Inferior parietal cortex (tissue), 1 donor: Measurements from ENCODE around the gene EHBP1L1.

ENCODE experiments used
- DNase-seq: peaks from one replicate; pipeline ENCODE4 v3.0.0-alpha.2; 2016; ENCODE audit errors: extremely low spot score

EHBP1L1 gene

DNA sequence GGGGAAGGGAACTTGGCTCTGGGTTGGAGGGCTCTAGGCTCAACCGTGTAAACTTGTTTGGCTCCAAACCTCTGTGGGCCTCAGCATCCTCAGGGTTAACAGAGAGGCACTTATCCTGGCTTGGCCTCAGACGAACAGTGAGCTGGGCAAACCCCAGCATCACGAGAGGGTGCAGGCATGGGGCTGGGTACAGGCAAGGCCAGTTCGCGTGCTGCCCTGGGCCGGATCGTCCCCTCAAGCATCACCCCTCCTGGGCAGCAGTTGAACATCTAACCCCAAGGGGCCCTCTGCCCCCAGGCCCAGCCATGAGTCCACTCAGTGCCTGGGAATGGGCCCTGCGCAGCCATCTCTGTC, 1.9 kb downstream of the EHBP1L1 start:
- no peak for DNase-seq

GRCh38 chr11:65578134-65578533, 2.3 kb downstream of the EHBP1L1 start:
- DNase-seq = no peak

DNA sequence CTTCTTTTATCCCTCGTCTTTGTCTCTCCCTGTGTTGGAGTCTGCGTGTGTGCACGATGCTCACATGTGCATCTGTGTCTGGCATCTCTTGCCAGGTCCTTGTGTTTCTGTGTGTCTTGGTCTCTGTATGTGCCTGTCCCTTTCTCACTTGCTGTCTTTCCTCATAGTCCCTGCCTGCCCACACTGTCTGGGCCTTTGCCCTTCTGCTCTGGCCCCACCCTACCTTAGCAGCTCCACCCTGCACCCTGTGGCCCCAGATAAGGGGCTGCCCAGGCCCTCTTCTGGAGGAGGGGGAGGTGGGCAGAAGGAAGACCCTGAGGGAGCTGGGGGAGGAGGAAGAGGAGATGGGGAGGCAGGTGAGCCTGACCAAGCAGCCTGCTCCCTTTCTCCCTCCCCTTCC, 2.8 kb downstream of the EHBP1L1 start:
- no peak for DNase-seq

GRCh38 chr11:65579291-65579690, 3.4 kb downstream of the EHBP1L1 start:
- DNase-seq = no peak

DNA sequence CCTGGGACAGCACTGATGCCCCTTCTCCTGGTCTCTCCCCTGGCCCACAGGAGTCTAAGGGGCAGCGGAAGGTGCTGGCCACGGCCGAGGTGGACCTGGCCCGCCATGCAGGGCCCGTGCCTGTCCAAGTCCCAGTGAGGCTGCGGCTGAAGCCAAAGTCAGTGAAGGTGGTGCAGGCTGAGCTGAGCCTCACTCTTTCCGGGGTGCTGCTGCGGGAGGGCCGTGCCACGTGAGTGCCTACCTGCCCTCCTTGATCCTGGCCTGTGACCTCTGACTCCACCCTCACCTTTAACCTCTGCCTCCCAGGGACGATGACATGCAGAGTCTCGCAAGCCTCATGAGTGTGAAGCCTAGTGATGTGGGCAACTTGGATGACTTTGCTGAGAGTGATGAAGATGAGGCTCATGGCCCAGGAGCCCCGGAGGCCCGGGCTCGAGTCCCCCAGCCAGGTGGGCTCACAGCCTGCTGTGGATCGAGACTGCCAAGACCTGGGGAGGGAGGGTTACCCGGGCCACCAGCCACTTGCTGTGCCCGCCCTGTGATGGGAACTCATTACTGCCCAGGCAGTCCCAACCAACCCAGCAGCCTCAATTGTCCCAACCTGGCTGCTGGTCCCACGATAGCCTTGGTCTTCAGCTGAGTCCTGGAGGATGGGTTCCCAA, 4.3 kb downstream of the EHBP1L1 start:
- DNase-seq = no peak

DNA sequence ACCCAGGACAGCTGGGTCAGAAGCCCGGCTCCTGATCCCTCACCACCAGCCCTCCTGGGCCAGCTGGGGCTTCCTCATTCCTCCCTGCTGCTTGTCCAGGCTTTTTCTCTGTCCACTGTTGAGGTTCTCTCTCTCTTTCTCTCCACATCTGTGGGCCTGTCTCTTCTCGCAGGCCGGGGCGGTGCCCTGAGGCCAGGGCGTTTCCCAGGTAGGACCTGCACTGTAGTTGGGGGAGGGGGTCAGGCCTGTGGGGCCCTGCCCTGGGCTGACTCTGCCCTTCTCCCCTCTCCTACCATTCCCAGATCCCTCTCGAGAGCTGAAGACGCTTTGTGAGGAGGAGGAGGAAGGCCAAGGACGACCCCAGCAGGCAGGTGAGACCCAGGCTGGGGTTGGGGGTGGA, 4.9 kb downstream of the EHBP1L1 start:
- DNase-seq = no peak

- no peak for DNase-seq
These were observed 6.1 kb downstream of the EHBP1L1 start for GRCh38 chr11:65581928-65582327.

DNA sequence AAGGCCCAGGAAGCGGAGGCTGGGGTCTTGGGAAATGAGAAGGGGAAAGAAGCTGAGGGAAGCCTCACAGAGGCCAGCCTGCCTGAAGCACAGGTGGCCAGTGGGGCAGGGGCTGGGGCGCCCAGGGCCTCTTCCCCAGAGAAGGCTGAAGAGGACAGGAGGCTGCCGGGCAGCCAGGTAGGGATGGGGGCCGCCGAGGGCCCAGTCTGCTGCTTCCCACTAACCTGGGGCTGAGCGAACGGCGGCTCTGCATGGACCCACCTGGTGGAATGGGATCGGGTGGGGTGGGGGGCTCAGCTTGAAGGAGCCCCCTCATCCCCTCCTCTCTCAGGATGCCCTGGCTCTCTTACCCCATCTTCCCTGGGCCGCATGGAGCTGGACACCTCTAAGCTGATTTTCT, 7.7 kb downstream of the EHBP1L1 start:
- DNase-seq = no peak

DNA sequence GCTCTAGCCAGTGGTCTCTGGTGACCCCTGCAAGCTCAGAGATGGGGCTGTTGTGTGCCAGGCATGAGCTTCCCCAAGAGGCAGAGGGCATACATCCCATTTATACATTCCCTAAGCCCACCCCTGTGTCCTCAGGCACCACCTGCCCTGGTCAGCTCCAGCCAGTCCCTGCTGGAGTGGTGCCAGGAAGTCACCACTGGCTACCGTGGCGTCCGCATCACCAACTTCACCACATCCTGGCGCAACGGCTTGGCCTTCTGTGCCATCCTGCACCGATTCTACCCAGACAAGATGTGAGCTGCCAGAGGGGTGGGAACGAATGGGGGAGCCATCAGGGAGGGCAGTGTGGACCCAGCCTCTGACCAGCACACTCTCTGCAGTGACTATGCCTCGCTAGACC, 8.3 kb downstream of the EHBP1L1 start:
- DNase-seq = no peak

DNA sequence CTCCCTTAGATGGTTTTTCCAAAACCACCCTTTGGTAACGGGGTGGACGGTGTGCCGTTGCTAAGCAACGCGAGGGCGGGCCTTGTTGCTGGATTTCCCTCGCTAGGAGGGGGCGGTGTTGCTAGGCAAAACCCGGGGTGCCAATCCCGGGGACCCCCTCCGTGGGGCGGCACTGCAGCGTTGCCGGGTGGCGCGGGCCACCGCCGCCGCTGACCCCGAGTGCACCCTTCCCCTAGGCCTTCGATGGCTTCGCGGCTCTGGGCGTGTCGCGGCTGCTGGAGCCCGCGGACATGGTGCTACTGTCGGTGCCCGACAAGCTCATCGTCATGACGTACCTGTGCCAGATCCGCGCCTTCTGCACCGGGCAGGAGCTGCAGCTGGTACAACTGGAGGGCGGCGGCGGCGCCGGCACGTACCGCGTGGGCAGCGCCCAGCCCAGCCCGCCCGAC, 8.9 kb downstream of the EHBP1L1 start:
- DNase-seq = no peak

DNA sequence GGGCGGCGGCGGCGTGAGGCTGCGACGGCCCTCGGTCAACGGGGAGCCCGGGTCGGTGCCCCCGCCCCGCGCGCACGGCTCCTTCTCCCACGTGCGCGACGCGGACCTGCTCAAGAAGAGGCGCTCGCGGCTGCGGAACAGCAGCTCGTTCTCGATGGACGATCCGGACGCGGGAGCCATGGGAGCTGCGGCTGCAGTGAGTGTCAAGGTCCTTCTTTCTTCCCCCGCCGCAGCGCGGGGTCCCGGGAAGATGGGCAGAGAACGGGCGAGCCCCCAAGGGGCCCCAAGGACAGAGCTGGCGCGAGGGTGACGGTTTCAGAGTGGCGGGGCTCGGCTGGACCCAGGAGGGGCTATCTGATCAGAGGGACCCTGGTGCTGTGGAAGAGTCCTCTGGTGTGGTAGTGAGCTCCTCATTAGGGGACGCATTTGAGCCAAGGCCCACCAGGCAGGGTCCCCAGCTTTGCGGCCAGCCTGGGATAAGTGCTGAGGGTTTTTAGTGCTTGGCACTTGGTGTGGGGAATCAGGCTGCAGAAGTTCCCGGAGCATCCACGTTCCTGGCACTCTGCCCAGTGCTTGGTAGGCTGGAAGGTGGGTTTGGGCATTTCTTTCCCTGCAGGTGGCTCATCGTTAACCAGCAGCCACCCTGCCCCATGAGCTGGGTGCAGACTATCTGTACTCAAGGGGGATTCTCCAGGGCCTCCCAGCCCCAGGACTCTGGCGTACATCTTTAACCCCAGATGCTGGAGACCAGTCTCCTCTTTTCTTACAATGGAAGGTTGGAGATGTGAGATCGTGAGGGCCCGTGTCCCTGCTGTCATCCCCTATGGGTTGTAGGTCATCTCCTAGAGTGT, 9.8 kb downstream of the EHBP1L1 start:
- no peak for DNase-seq

- DNase-seq = no peak
These were observed 10.4 kb downstream of the EHBP1L1 start for GRCh38 chr11:65586247-65586630.

DNA sequence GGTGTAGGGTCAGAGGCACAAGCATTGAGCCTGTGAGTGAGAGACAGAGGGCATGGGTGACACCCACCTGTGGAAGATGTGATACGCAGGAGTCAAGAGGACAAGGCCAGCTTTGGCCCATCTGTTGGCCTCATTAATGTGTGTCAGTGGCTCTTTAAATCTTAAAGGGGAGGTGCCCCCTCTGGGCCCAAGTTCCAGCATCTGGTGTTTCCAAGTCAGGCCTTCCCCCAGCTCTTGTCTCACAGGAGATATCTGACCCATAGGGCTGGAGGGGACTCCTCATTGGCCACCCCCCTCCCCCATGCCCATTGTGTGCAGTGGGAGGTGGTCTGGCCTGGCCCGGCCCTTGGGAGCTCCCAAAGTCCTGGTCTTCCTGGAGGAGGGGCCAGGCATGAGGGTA, 10.8 kb downstream of the EHBP1L1 start:
- no peak for DNase-seq

DNA sequence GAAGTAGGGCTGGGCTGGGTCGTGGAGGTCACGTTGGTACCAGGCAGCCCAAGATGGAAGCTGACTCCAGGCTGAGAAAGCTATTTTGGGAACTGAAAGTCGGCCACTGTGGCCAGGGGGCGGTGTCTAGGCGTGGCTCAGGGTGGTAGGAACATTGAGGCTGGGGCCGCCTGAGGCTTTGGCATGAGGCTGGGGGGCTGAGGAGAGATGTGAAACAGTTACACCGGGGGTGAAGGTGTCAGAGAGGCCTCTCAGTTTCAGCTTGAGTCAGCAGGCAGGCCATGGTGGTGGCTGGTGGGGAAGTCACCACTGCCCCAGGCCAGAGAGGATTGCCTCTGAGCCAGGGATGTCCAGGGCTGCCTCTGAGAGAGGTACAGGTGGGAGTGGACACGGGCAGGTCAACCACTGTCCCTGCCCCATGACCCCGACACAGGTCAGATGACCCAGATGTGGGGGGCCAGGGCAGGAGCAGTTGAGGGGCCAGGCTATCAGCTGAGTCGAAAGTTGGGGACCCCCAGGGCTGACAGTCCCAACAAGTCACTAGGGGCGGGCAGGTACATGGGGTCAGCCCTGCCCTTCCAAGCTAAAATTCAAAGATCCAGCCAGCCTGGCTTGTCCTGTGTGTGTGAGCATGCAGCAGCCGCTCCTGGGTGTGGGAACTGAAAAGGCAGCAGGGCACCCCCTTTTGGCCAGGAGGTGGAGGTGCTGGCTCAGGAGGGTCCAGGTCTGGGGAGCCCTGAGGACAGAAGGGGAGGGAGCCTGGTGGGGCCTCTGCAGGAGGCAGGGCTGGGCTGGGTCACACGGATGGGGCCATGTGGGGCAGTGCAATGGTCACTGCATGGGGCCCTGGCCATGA, 12.6 kb downstream of the EHBP1L1 start:
- no peak for DNase-seq

DNA sequence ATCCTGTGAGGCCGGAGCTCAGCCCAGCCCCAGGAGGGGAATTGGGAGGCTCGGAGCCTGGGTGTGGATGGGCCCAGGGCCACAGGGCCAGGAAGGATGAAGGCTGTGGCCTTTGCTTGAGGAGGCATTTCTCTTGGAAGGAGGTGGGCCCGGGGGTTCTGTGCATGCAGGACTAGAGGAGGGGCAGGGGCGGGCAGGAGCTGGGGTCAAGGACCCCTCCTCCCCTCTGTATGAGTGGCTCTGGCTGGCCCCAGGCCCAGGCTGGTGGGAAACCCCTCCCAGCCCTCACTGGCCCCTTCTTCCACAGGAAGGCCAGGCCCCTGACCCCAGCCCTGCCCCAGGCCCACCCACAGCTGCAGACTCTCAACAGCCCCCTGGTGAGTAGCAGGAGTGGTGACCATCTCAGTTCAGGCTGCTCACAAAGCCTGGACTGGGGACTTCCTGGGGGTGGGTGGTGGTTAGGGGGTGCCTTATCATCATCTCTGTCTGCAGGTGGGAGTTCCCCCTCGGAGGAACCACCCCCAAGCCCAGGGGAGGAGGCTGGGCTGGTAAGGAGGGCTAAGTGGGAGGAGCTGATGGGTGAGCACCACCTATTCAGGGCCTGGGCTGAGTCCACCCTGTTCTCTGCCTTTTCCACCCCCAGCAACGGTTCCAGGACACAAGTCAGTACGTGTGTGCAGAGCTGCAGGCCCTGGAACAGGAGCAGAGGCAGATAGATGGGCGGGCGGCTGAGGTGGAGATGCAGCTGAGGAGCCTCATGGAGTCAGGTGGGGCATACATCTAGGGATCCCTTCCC, 13.8 kb downstream of the EHBP1L1 start:
- no peak for DNase-seq

GRCh38 chr11:65590240-65590738, 14.4 kb downstream of the EHBP1L1 start:
- no peak for DNase-seq

DNA sequence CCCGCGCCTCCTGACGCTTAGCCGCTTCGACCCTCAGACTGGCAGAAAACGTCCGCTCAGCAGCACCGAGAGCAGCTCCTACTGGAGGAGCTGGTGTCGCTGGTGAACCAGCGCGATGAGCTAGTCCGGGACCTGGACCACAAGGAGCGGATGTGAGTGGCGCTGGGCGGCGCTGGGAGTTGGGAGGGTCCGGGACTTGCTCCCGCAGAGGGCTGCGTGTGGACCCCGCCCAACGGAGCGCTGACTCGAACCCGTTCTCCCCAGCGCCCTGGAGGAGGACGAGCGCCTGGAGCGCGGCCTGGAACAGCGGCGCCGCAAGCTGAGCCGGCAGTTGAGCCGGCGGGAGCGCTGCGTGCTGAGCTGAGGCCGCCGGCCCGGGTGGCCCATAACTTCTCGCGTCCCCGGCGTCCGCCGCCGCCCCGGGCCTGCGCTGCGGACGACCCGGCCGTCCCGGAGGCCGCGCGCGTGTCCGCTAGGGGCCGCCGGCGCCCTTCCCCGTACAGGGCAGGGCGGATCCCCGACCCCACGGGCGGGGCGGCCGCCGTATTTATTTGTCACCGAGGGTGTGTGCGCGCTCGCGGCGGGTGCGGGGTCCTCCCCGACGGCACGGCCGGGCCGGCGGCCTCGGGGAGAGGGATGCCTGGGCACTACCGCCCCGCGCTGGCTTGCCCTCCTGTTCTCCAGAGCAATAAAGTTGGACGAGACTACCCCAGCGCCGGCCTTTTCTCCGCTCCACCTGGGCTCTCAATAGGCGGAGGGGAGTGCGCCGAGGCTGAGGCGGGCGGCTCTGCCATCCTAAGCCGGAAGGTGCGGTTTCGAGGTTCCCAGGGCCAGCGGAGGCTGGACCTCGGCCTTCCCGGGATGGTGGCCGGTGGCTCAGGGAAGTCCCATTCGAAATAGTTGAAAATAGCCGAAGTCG, 16.3 kb downstream of the EHBP1L1 start:
- DNase-seq = no peak

- no peak for DNase-seq
These were observed 17.1 kb downstream of the EHBP1L1 start for GRCh38 chr11:65592858-65593517.

GRCh38 chr11:65593518-65594414, 17.9 kb downstream of the EHBP1L1 start:
- peak; percentile 75 for DNase-seq
